HepG2 (cell line): Measurements from ENCODE around the gene MRPL34. TPM values are rescaled to one million over a fixed set of nuclear protein-coding genes. Genes with fewer than 3 reads are reported as not detected.

Experiments used
- ATAC-seq: fragments of 200-7000 bp; cut with Tn5 transposase; 3 replicates; pipeline ENCODE4 v1.9.1; 2020; ENCODE audit warnings: mild to moderate bottlenecking, moderate library complexity
- BruUV-seq: library from RNA; stranded (reverse); fragments of 400-500 nt; replicated peaks from 2 replicates; lab custom pipeline; 2021; lab: Mats Ljungman, UMichigan
- CTCF ChIA-PET: fragments of 300-600 bp; formaldehyde crosslinking; extraction: SDS; loops from one replicate; lab custom pipeline; 2021; ENCODE audit warnings: low total read pairs, inconsistent platforms, low intra/inter-chr PET ratio; lab: Yijun Ruan, JAX
- POLR2A ChIA-PET: fragments of 350-600 bp; sonication (Branson Sonifier 250); formaldehyde crosslinking; loops from one replicate; lab custom pipeline; 2020; ENCODE audit warnings: antibody characterized with exemption, inconsistent platforms; lab: Yijun Ruan, JAX
- DNase-seq: peaks from one replicate; pipeline ENCODE4 v3.0.0-alpha.2; 2015; ENCODE audit warnings: low spot score
- FAIRE-seq: peaks from 3 replicates; lab custom pipeline; 2011; peaks lifted over from hg19 to GRCh38; lab: Jason Lieb, UNC
- H2AFZ ChIP-seq: one replicate; pipeline ENCODE4 v1.6.1; 2011; ENCODE audit warnings: low read length, inconsistent platforms
- H3K27ac ChIP-seq: fragments of 300-600 bp; 3 replicates; pipeline ENCODE4 v1.8.0; 2011; ENCODE audit warnings: mixed run types, mild to moderate bottlenecking, mixed read lengths, low read length, inconsistent platforms; ENCODE audit not compliant: insufficient read depth; ENCODE audit errors: extremely low read length
- H3K27me3 ChIP-seq, 2 experiments: fragments of 200-600 bp in 1 of 2; 2 replicates in 1 of 2; 3 replicates in 1 of 2; pipeline versions ENCODE4 v1.6.0 to v1.8.0; 2011; ENCODE audit warnings: low read length in 2 of 2, mild to moderate bottlenecking in 2 of 2, moderate library complexity in 2 of 2, inconsistent platforms in 1 of 2; ENCODE audit not compliant: insufficient read depth in 2 of 2, control insufficient read depth in 1 of 2
- H3K36me3 ChIP-seq, 2 experiments: fragments of 200-600 bp in 1 of 2; replicated peaks in 1 of 2; 2 replicates in 1 of 2; 3 replicates in 1 of 2; pipeline versions ENCODE4 v1.5.1 to v1.8.0; 2011; ENCODE audit warnings: low read length in 2 of 2, inconsistent platforms in 1 of 2; ENCODE audit not compliant: insufficient read depth in 2 of 2, control insufficient read depth in 1 of 2
- H3K4me1 ChIP-seq: 2 replicates; pipeline ENCODE4 v1.5.1; 2012; ENCODE audit warnings: low read length, inconsistent platforms; ENCODE audit not compliant: insufficient read depth
- H3K4me2 ChIP-seq: 2 replicates; pipeline ENCODE4 v1.6.0; 2011; ENCODE audit warnings: low read depth, low read length, inconsistent platforms
- H3K4me3 ChIP-seq, 3 experiments: fragments of 200-600 bp in 1 of 3; sonication (generic), shearing (Covaris generic) in 1 of 3; replicated peaks in 1 of 3; 2 replicates each; pipeline ENCODE4 v1.5.1; 2011 to 2016; ENCODE audit warnings: low read length in 3 of 3, inconsistent platforms in 2 of 3, low read depth in 2 of 3, mild to moderate bottlenecking in 2 of 3, control low read depth in 1 of 3, mixed read lengths in 1 of 3; ENCODE audit not compliant: insufficient read depth in 1 of 3
- H3K79me2 ChIP-seq: one replicate; pipeline ENCODE4 v1.6.1; 2011; ENCODE audit warnings: low read length, inconsistent platforms; ENCODE audit not compliant: insufficient read depth
- H3K9ac ChIP-seq: 2 replicates; pipeline ENCODE4 v1.6.0; 2011; ENCODE audit warnings: mild to moderate bottlenecking, low read depth, low read length, inconsistent platforms; ENCODE audit not compliant: insufficient read depth
- H3K9me3 ChIP-seq: 2 replicates; pipeline ENCODE4 v1.5.1; 2012; ENCODE audit warnings: mild to moderate bottlenecking, low read length
- H4K20me1 ChIP-seq: 2 replicates; pipeline ENCODE4 v1.6.0; 2011; ENCODE audit warnings: inconsistent platforms, mild to moderate bottlenecking, low read length, moderate library complexity; ENCODE audit not compliant: insufficient read depth
- BCL6 ChIP-seq: IDR thresholded peaks from 2 replicates; pipeline ENCODE4 v1.6.1; 2016; ENCODE audit warnings: missing genetic modification reagents, missing compliant biosample characterization
- CREM ChIP-seq, 2 experiments: sonication (generic) in 1 of 2; formaldehyde crosslinking in 1 of 2; IDR thresholded peaks; 2 replicates each; pipeline versions ENCODE4 v1.4.0 to v1.6.1; 2016 to 2020; ENCODE audit warnings: antibody characterized with exemption in 1 of 2, mild to moderate bottlenecking in 1 of 2, missing genetic modification reagents in 1 of 2
- ETV5 ChIP-seq: IDR thresholded peaks from 2 replicates; pipeline ENCODE4 v1.6.1; 2018; ENCODE audit warnings: missing biosample characterization, missing genetic modification reagents, inconsistent platforms, borderline replicate concordance
- HNRNPUL1 ChIP-seq: fragments of 200-400 bp; formaldehyde crosslinking; IDR thresholded peaks from 2 replicates; pipeline ENCODE4 v1.6.1; 2017; ENCODE audit warnings: low read depth, mild to moderate bottlenecking, low read length, moderate library complexity
- HOXA5 ChIP-seq: sonication (generic); formaldehyde crosslinking; IDR thresholded peaks from 2 replicates; pipeline ENCODE4 v1.4.0; 2020; ENCODE audit warnings: missing genetic modification reagents
- IKZF1 ChIP-seq: fragments of 450-650 bp; IDR thresholded peaks from 2 replicates; pipeline ENCODE4 v1.7.1; 2016
- KDM5A ChIP-seq: fragments of 200-600 bp; sonication (generic); IDR thresholded peaks from 2 replicates; pipeline ENCODE4 v1.7.0; 2018; ENCODE audit warnings: antibody characterized with exemption, mild to moderate bottlenecking, low read length, borderline replicate concordance
- NR2F6 ChIP-seq, 2 experiments: IDR thresholded peaks; 2 replicates each; pipeline ENCODE4 v1.6.1; 2016; ENCODE audit warnings: antibody characterized with exemption in 1 of 2, mild to moderate bottlenecking in 1 of 2
- ZFP36L2 ChIP-seq: sonication (generic); formaldehyde crosslinking; IDR thresholded peaks from 2 replicates; pipeline ENCODE4 v1.4.0; 2020; ENCODE audit warnings: missing genetic modification reagents
- ZNF3 ChIP-seq: IDR thresholded peaks from 2 replicates; pipeline ENCODE4 v1.7.0; 2017; ENCODE audit warnings: inconsistent platforms
- WGBS: methylation state at CpG from one replicate; pipeline ENCODE4 v1.1.6; 2017; ENCODE audit warnings: low lambda C conversion rate; 5-methylcytosine and 5-hydroxymethylcytosine counted together
- in situ Hi-C: cut with HindIII; loops from 2 replicates; pipeline ENCODE4 v1.10.0; 2017; ENCODE audit warnings: low pct_unique_long_range_greater_than_20kb; ENCODE audit not compliant: extremely low pct_ligation_motif_present
- intact Hi-C: fragments of 100-400 bp; cut with micrococcal nuclease; formaldehyde crosslinking; loops from one replicate; pipeline ENCODE4 v1.10.0; 2022; ENCODE audit not compliant: unreplicated experiment
- polyA plus RNA-seq, 8 experiments: library from polyadenylated mRNA; depleted of rRNA in 3 of 8; stranded (reverse) in 7 of 8; unstranded in 1 of 8; fragments of >200 nt; fragmentation: Illumina TruSeq in 4 of 8; extraction: Trizol in 4 of 8; gene quantifications; 2 replicates each; pipeline versions ENCODE4 v1.2.1 to v1.2.3, GENCODE V29; 2011 to 2016; ENCODE audit warnings: low read depth in 4 of 8, missing spikeins in 1 of 8, mixed read lengths in 1 of 8; ENCODE audit not compliant: insufficient read depth in 1 of 8
- total RNA-seq, 5 experiments: library from RNA; depleted of rRNA; stranded (reverse); fragments of >200 nt; fragmentation: Illumina TruSeq; extraction: Trizol; gene quantifications; 2 replicates each; pipeline ENCODE4 v1.2.3, GENCODE V29; 2016; ENCODE audit warnings: low read depth in 1 of 5
- TF ChIP-seq, protein P1 (sequence below): sonication (generic); formaldehyde crosslinking; IDR thresholded peaks from 2 replicates; pipeline ENCODE4 v1.4.0; 2020; ENCODE audit warnings: missing genetic modification reagents
- TF ChIP-seq, protein P2 (sequence below): sonication (generic); formaldehyde crosslinking; IDR thresholded peaks from 2 replicates; pipeline ENCODE4 v1.5.1; 2020; ENCODE audit warnings: mild to moderate bottlenecking, missing genetic modification reagents, moderate library complexity
- TF ChIP-seq, protein P3 (sequence below): IDR thresholded peaks from 2 replicates; pipeline ENCODE4 v1.6.1; 2016; ENCODE audit warnings: mild to moderate bottlenecking, missing biosample characterization, missing genetic modification reagents

Gene MRPL34
- total and polyA plus RNA-seq, 2 of the 13 experiments (the other 11 are each of a cell fraction or from before 2014, with no cell fraction given), result 74.0 to 77.3 TPM

DNA sequence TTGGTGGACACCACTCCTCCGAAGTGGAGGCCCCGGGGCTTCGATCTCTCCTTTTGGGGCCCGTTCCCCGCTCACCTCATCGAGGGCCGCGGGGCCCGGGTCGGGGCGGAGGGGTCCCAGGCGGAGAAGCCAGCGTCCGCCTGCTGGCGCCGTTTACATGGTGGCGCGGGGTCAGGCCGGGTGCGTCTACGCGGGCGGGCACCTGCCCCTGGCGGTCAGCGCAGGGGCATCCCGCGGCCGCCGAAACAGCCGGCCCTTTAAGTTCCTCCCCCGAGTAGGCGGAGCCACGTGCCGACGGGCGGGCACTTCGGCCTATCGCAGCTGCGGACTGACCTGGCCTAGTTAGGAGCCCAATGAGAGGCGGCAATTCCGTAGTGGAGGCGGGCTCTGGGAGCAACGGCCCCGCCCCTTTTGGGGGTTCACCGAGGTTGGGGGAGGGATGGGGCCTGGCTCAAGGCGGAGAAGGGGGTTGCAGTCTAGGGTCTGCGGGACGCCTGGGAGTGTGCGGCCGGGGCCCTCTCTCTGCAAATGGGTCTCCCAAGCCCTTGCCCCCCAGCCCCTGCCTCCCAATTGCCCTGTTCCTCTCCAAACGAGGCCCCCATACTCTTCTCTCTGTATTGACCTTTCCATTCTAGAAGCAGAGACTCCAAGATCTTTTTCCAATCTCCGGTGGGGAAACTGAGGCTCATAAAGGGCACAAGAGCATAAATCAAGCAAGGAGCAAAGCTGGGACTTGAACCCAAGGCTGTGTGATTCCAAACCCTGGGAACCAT is 2.3 kb upstream of the MRPL34 start, which contains the start of gene ABHD8:
Gene ABHD8, minus strand, starts transcription at position 259 of the 773 bp plus-strand sequence. CDS start 1,809 bp downstream, outside the sequence.
- ChIA-PET CTCF (no interaction called here), POLR2A (interaction anchor here (0.6 to 1.8 kb wide), 5 partner anchors 48 to 88 kb away, joined by 3 to 6 read pairs (median 3); partner anchors contain the start of gene USE1)
- H2AFZ ChIP-seq, result peak within 1 kb of the TSS; percentile 35
- H3K79me2 ChIP-seq, result peaks cover 3% of the 10 kb centered on the region
- BruUV-seq, result no TSS peak
- ATAC-seq, result peak; percentile 88
- FAIRE-seq, result peak; percentile 36
- H3K4me1 ChIP-seq, result peaks cover 33% of the 10 kb centered on the region
- H3K36me3 ChIP-seq, result peaks cover 0 to 3% of the 10 kb centered on the region in 2 experiments; a peak in 1 of 5 replicates
- intact Hi-C loops, result loop anchor here (1.0 kb wide), 1 partner anchor 88 kb away; the partner anchor contains the start of gene USE1
- 0% methylated on average over 9 of the region's 52 CpGs for WGBS
- peak within 1 kb of the TSS; percentile 57 for H3K27ac ChIP-seq
- peak within 1 kb of the TSS; percentile 81 to 88 (median 81) for H3K4me3 ChIP-seq
- in situ Hi-C loops, result no loop called here
- DNase-seq, result peak; percentile 93
- peaks cover 1% of the 10 kb centered on the region; the same call in 1 of the 2 replicates for H3K9me3 ChIP-seq
- peak within 1 kb of the TSS; percentile 97 for H3K4me2 ChIP-seq
- H4K20me1 ChIP-seq, result no peaks in the 10 kb centered on the region
- no peaks in the 10 kb centered on the region for H3K27me3 ChIP-seq
- peak within 1 kb of the TSS; percentile 76 for H3K9ac ChIP-seq
- TF ChIP-seq, protein P1, sequence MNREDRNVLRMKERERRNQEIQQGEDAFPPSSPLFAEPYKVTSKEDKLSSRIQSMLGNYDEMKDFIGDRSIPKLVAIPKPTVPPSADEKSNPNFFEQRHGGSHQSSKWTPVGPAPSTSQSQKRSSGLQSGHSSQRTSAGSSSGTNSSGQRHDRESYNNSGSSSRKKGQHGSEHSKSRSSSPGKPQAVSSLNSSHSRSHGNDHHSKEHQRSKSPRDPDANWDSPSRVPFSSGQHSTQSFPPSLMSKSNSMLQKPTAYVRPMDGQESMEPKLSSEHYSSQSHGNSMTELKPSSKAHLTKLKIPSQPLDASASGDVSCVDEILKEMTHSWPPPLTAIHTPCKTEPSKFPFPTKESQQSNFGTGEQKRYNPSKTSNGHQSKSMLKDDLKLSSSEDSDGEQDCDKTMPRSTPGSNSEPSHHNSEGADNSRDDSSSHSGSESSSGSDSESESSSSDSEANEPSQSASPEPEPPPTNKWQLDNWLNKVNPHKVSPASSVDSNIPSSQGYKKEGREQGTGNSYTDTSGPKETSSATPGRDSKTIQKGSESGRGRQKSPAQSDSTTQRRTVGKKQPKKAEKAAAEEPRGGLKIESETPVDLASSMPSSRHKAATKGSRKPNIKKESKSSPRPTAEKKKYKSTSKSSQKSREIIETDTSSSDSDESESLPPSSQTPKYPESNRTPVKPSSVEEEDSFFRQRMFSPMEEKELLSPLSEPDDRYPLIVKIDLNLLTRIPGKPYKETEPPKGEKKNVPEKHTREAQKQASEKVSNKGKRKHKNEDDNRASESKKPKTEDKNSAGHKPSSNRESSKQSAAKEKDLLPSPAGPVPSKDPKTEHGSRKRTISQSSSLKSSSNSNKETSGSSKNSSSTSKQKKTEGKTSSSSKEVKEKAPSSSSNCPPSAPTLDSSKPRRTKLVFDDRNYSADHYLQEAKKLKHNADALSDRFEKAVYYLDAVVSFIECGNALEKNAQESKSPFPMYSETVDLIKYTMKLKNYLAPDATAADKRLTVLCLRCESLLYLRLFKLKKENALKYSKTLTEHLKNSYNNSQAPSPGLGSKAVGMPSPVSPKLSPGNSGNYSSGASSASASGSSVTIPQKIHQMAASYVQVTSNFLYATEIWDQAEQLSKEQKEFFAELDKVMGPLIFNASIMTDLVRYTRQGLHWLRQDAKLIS (CRISPR knock-in tag), result no peak
- TF ChIP-seq HNRNPUL1 (0 out of 2 replicates have a peak, but pooled peaks have one; percentile 32), IKZF1 (no peak), NR2F6 (IDR thresholded peaks at IDR 0.05) (no peak; the same call in 1 of the 2 replicates), NR2F6 (CRISPR knock-in tag; IDR thresholded peaks at IDR 0.05) (peak; percentile 70; the same call in 1 of the 2 replicates), ZNF3 (no peak), CREM (IDR thresholded peaks at IDR 0.05) (peak; percentile 29), CREM (CRISPR knock-in tag; IDR thresholded peaks at IDR 0.05) (no peak), ZFP36L2 (CRISPR knock-in tag) (no peak), BCL6 (CRISPR knock-in tag) (peak; percentile 22; the same call in 1 of the 2 replicates), KDM5A (no peak), HOXA5 (peak; percentile 63; the same call in 1 of the 2 replicates), ETV5 (CRISPR knock-in tag) (peak; percentile 18; the same call in 1 of the 2 replicates)
- TF ChIP-seq, protein P2, sequence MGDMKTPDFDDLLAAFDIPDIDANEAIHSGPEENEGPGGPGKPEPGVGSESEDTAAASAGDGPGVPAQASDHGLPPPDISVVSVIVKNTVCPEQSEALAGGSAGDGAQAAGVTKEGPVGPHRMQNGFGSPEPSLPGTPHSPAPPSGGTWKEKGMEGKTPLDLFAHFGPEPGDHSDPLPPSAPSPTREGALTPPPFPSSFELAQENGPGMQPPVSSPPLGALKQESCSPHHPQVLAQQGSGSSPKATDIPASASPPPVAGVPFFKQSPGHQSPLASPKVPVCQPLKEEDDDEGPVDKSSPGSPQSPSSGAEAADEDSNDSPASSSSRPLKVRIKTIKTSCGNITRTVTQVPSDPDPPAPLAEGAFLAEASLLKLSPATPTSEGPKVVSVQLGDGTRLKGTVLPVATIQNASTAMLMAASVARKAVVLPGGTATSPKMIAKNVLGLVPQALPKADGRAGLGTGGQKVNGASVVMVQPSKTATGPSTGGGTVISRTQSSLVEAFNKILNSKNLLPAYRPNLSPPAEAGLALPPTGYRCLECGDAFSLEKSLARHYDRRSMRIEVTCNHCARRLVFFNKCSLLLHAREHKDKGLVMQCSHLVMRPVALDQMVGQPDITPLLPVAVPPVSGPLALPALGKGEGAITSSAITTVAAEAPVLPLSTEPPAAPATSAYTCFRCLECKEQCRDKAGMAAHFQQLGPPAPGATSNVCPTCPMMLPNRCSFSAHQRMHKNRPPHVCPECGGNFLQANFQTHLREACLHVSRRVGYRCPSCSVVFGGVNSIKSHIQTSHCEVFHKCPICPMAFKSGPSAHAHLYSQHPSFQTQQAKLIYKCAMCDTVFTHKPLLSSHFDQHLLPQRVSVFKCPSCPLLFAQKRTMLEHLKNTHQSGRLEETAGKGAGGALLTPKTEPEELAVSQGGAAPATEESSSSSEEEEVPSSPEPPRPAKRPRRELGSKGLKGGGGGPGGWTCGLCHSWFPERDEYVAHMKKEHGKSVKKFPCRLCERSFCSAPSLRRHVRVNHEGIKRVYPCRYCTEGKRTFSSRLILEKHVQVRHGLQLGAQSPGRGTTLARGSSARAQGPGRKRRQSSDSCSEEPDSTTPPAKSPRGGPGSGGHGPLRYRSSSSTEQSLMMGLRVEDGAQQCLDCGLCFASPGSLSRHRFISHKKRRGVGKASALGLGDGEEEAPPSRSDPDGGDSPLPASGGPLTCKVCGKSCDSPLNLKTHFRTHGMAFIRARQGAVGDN (CRISPR knock-in tag), result peak; percentile 82
- TF ChIP-seq, protein P3, sequence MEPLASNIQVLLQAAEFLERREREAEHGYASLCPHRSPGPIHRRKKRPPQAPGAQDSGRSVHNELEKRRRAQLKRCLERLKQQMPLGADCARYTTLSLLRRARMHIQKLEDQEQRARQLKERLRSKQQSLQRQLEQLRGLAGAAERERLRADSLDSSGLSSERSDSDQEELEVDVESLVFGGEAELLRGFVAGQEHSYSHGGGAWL (CRISPR knock-in tag), result no peak
